HG03196 (cell line): Measurements from ENCODE around the gene NRXN3.

ENCODE experiments used
- ATAC-seq: cut with Tn5 transposase; IDR thresholded peaks from one replicate; pipeline ENCODE4 v1.9.1; 2021; ENCODE audit not compliant: unreplicated experiment

NRXN3 gene

DNA sequence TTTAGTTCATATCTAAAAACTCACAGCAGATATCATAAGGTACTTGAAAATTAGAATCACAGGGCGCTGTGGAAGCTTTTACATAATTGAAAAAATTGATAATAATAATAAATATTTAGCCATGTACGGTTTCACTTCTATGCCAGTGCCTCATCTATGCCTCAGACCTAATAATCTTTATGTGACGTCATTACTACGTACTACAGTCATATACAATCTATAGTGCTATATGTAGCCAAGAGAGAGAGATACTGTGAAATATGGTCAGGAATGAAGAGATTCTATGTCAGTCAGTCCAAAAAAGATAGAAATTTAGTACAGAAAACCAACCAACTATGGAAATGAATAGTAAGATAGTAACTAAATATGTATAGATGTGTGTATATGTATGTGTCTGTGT, 1010.5 kb downstream of the NRXN3 start:
- ATAC-seq: no peak

DNA sequence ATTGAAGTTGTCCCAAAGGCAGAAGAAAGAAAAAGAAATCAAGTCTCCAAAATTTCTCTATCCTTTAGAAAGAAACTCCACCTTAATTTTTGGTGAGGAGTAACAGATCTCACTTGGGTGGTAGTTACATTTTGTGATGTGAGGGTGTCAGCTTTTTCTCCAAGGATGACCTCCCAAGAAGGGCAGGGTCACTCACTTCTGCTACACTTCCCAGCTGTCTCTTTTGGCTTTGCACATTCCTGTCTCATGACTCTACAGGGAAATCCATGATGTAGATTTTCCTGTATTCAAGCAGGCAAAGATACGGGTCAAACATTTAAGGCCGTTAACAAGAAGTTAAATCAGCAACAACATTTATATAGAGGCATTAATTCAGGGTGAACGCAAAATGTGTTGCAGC, 1016.4 kb downstream of the NRXN3 start:
- ATAC-seq: no peak

DNA sequence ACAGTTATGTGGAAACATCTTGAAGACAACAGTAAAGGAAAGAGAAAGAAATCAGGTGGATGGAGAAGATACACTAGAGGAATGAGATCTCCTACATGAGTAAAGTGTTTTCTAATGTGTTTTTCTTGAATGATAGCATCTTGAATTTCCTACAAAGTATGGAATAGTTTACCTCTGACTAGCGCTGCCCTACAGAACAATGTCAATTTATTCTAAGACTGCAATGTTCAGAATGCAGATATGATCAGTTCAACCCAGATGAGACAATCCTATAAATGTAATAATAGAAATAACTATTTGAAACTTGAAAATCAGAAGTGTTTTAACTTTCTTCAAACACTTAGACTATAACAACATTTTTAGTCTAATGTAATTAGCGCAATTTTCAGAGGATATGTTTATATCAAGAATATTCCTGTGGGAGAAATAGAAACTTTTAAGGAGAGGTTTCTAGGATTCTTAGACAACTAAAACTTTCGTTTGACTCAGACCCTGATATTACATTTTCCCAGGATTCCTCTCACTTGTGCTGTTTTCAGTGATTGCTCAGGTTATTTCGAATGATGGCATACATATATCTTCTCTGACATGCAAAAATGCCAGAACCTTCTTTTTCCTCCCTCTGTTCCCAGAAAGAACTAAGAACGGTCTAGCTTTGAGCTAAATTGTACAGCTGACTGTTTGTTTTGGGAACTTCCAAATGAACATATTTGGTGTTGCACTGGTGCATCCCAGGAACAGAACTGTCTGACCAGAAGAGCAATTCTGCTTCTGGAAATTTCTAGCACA, 1023.7 kb downstream of the NRXN3 start:
- no peak for ATAC-seq

DNA sequence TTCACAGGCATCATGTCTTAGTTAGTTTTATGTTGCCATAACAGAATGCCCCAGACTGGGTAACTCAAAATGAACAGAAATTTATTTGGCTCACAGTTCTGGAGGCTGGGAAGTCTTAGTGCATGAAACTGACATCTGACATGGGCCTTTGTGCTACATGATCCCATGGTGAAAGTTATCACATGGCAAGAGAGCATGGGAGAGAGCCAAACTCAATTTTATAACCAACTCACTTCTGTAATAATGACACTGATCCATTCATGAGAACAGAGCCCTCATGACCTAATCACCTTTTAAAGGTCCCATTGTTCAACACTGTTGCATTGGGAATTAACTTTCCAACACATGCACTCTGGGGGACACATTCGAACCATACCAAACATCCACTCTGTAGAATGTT, 1026.0 kb downstream of the NRXN3 start:
- ATAC-seq: no peak

DNA sequence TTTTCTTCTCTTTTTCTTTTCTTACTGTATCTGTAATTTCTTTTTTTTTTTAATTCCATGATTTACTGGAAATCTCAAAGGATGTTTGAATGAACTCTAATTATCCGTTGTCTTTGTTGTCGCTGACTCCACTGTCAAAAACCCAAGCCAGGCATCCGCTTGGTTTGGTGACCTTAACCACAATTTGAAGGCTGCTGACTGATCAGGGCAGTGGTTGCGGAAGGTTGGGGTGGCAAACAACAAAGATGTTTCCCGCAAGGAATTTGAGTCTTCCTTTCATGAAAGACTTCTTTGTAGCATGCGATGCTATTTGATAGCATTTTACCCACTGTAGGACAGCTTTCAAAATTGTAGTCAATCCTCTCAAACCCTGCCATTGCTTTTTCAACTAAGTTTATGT, 1027.3 kb downstream of the NRXN3 start:
- ATAC-seq: no peak

DNA sequence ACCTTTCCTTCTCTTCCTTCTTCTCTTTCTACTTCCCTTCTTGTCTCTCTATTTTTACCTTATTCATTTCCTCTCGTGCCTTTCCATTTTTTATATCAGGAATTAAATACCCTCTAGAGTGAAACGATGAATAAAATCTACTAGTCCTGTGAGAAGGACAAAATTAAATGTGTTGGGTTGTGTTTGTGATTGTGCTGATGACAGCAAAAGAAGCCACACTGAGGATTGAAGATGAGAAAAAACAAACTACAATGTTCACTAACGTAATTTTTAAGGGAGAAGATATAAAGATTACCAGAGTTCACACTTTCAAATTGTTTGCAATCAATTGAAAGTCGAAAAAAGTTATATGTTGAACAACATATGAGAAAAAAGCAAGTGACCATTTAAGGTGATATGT, 1029.0 kb downstream of the NRXN3 start:
- ATAC-seq: no peak

DNA sequence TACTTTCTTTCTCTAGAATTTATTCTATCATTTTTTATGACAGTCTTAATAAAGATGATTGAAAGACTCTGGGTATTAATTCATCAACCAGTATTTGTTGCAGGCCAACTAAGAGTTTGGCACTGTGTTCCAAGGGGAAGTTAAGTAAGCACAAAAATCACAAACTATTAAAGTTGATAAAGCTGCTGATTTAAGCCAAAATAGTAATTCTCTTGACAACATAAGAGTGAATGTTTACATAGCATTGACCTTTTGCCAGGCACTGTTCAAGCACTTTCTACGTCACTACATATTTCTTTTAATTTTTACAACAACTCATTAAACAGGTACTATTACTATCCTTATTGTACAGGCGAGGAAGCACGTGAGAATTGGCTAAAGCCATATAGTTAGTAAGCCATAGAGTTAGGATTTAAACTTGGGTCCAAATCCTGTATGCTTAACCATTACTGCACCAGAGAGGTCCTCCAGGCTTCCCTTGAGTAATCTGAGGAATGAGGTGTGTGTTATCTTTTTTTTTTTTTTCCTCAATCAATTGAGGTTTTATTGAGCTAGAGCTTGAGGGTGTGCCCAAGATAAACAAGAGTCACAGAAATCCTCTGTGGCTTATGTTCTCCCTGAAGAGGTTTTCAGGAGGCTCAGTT, 1031.5 kb downstream of the NRXN3 start:
- no peak for ATAC-seq

DNA sequence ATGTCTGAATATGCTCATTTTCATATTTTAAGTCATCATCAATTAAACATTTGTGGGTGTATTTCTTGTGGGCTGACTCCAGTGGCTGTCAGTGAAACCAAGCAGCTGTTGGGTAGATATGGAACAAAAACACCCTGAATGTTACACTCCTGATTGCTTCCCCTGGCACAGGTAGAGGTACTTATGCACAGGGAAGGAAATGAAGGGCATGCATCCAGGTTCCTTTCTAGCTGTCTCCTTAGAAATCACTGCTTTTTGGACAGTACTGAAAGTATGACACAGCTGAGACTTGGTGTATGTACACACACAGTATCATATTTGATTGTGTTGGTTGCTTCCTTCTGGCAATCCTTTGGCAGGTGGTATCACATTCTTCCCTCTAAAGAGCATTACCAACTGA, 1034.4 kb downstream of the NRXN3 start:
- ATAC-seq: no peak

DNA sequence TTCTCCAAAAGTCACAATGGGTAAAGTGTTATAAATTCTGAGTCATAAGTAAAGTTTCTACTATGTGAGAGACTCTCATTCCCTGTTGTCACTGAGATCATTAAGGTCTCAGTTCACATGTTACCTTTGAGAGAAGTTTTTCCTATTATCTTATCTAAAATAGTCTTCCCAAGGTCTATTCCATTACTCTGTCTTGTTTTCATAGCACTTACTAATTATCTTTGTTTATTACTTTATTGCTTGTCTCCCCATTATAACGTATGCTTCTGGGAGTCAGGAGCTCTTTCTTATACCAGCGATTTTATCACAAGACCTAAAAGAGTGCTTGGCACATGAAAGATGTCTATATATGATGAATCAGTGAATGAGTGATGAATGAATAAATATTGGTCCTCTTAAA, 1039.2 kb downstream of the NRXN3 start:
- ATAC-seq: no peak

DNA sequence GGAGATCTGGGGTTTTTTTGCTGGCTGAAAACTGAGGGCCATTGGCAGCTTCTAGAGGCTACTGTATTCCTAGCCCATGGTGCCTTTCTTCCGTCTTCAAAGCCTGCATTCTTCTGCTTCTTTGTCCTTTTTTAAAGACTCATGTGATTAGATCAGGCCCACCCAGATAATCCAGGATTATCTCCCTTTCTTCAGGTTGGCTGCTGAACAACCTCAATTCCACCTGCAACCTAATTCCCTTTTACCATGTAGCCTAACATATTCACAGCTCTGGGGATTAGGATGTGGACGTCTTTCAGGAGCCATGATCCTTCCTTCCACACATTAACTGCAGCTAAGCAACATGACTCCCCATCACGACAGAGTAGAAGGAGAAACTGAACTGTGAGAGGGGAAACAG, 1055.6 kb downstream of the NRXN3 start:
- ATAC-seq: no peak

DNA sequence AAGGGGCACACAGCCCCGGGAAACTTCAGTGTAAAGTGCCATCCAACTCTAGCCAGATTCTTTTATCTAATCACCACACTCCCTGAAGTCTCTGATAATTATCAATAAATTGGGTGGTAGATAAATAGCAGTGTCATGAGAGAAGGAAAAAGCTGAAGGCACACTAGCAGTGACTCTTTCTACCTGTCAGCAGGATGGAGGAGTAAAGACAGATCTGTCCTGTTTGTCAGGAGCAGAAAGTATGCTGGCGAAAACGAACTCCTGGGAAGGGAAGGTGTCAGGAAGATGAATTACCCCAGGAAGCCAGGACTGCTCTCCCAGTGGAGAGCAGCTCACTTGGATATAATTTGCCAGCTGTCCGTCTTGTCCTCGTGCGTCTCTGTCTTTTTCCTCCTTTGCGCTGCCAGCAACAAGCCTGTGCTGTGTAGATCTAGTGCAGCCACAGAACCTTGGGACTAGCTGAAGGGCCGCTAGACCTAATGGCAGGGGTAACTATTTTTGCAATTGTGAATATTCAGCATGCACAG, 1059.3 kb downstream of the NRXN3 start:
- no peak for ATAC-seq

DNA sequence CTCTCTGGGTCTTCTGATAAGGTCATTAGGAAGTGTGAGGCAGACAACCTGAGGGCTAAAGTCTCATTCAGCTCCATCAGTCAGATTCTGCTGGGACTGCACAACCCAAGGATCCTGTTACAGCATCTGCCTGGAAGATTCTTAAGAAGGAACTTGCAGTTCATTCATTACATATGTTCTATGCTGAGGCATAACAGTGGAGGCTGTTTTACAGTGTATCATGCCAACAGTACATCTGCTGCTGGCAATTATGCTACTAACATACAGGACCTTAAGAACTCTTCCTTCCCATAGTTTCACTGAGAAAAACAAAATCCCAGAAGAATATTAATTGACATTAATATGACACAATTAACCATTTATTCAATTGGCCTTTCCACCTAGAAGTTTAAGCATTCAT, 1072.5 kb downstream of the NRXN3 start:
- ATAC-seq: no peak

DNA sequence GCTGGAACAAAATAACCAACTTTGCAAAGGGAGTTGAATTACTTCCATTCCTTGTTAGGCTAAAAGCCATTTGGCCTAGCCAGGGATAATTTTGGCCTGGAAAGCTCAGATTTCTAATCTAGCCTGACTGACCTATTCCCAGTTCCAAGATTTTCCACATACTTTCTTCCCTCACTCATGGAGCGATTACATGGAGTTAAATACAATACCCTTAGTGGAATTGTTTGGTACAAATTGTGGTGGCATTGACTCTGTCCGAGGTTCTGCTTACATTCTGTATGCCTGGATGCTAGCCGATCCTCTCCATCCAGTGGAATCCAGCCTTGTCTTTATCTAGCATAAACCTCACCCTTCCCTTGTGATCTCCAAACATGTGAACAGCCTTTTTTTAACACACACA, 1076.0 kb downstream of the NRXN3 start:
- no peak for ATAC-seq

DNA sequence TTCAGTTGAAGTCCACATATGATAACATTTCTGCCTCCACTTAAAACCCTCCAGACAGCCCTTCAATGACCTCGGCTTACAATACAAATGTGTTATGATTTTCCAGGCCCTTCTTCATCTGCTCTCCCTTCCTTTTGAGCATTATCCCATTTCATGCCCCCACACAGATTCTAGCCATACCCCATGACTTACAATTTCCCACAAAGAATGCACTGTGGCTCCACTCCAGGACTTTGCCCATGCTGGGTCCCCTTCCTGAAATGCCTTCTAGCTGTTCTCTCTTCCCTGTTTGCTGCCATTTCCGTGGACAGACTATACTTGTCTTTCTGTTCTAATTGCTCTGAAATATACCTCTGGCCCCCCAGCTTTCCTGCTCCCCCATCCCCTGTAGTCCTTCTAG, 1078.0 kb downstream of the NRXN3 start:
- no peak for ATAC-seq

DNA sequence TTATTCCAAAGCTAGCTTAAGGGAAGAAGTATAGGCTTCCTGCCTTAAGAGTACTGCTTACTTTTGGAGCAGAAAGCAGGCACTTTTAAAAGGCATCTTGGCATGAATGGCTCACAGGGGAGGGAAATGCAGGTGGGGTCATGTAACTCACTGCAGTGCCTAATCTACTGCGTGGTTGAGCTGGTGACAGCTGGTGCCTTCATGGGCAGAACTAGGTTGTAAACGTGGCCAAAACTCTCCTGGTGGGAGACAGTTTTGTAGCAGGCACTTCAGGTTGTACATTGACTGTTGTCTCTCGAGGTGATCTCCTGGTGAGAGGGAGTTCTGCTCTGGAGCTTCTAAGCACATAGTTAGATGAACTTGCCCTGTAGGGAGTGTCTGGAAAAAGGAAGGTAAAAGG, 1078.6 kb downstream of the NRXN3 start:
- no peak for ATAC-seq

DNA sequence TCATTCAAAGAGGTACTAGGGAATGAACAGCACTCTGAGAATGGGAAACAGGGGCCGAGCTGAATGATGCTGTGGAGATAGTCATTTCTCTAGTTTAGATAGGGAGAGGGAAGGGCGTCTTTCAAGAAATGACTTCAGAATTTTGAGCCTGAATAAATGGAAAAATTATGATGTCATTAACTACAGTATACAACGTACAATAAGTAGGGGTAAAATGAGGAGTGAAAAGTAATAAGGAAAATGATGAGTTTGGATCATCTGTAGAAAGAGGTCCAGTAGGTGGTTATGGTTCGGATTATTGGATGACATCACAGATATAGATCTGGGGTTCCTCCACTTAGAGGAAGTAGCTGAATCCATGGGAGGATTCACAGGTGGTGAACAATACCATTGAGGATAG, 1081.1 kb downstream of the NRXN3 start:
- ATAC-seq: no peak

DNA sequence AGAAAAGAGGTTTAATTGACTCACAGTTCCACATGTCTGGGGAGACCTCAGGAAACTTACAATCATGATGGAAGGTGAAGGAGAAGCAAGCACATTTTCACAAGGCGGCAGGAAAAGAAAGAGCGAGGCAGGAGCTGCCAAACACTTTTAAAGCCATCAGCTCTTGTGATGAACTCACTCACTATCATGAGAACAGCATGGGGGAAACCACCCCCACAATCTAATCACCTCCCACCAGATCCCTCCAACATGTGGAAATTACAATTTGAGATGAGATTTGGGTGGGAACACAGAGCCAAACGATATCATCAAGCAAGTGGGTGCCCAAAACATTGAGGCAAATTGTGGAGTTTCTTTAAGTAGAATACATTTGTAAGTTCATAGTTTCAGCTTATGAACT, 1083.4 kb downstream of the NRXN3 start:
- ATAC-seq: no peak

DNA sequence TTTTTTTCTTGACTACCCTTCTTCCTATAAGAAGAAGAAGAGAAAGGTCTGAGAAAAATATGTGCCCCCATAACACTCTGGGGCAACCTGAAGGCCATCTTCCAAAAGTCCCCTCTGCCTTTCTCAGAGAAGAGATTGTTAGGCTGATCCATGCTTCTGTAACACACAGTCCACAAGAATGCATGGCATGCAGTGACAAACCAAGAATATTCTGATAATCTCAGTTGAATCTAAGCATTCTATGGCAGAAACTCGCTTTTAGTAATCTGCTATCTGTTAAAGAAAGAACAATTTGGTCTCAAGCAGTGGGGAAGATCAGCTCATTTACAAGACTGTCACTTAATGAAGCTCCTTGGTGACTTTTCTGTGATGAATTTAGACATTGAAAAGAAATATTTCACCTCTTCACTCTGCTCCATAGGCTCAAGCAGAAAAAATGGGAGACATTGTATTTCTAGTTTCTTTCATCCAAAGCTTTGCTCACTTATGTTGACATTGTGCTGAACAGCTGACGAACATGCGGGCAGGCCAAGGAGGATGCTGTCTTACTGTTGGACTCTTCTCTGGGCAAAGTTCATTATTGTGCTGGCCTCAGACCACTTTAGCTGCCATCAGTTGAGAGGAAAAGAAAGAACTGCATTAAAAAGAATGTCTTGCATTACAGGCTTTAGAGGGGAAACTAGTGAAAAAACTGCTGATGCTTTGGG, 1084.0 kb downstream of the NRXN3 start:
- no peak for ATAC-seq

DNA sequence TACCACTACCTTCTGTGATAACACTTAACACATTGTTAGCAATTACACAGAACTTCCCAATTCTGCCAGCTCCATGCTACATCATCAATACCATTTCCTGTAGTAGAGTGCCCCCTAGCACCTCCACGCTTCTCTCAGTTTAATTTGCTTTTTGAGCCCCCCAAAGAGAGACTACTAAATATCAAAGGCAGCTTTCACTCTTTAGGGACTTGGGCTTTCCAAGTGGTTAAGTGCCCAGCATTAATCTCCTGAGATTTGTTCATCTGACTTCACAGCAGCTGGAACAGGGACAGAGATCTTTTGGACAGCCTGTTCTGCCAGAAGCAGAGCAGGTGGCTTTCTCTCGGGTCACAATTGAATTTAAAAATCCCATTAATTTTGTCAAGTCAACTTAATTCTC, 1086.2 kb downstream of the NRXN3 start:
- no peak for ATAC-seq

DNA sequence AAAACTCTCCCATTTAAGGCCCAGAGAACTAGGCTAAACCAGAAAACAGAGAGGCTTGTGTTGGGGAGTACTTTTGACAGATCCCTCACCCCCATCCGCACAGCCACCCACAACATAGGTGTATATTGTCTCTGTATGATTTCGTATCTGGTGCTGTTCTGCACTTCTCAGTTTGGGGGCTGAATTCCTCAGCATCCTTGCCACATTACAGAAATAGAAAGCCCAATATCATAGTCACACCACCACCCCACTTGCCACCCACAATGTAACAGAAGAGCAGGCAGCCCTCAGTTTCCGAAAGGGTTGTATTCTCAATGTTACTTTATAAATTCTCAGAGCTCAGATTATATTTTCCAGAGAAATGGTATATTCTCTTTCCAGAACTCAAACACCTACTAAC, 1090.2 kb downstream of the NRXN3 start:
- no peak for ATAC-seq

DNA sequence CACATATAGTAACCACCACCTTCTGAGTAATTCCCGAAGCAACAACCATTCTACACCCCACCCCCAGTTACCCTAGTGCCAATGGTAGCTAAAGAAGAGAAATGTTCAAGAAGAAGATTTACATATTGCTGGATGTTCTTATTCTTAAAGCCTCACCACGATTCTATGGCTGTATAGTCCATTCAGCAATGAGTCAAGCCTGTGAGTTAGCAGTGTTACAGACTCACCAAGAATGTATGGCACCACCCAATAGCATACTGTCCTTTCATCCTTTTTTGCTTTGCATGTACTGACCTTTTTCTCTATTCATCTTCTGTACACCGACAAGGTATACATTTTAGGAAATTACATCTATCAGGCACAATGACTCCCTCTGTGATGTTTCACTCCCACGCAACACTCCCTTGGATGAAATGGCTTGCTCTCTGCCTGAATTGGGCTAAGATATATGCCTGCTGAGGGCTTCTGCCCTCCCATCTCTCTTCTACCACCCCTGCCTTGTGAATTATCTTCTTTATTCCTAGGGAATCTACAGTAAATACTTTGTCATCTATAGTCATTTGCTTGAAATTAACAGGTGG, 1095.3 kb downstream of the NRXN3 start:
- ATAC-seq: no peak

DNA sequence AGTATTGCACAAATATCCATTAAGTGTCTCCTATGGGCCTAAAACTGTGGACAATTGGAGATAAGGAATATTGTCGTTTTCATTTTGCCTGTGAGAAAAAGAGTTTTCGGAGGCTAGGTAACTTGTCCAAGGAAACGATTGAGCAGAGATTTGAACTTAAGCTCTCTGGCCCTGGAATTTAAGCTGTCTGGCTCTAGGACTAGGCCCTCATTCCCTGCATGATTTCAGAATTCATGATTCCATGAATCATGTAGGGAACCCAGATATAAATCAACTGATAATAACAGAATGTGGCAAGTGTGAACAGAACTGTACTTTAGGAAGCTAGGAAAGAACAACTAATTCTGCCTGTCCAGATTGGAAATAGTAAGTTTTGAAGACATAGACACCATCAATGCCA, 1100.2 kb downstream of the NRXN3 start:
- ATAC-seq: no peak
